ENCODE results near the gene FAM168A.
A peak's percentile ranks its signal among the peaks of the same experiment; 100 is the strongest.
"Not testable (repeated sequence)": the region's sequence is repeated elsewhere in the genome, so short reads cannot be mapped to it uniquely, and the experiment has no call there.

The FAM168A gene

GRCh38 chr11:73465023-73465675 is 132.8 kb downstream of the FAM168A start:
- no peak for DNase-seq

DNA sequence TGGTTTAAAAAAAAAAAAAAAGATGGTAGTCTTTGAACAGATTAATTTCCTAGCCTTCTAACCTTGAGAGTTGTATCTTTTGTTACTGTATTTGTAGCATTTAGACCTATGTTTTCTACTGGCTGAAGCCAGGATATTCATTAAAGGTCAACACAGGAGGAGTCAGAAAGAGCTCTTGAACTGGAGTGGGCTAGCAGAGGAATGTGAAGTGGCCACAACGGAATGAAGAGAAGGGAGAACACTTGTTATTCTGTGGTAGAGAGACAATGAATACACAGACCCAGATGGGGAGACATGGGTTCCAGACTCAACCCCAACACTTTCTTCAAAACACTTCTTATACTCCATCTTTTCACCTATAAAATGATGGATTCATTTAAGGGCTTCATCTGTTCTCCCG is 133.6 kb downstream of the FAM168A start:
- no peak for DNase-seq

DNA sequence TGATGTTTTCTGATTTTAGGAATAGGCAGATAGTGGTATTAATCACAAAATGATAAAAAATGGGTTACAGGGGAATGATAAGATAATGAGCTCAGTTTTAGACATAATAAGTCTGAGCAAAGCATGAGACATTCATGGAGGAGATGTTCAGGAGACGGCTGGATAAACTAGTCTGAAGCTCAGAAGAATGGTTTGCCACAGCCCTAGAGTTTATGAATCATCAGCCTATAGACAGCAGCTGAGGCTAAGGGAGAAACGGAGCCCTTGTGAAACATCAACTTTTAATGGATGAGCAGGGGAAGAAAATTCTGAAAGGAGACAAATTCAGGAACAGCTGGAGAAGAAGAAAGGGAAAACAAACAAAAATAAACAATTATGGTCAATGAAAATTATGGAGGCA is 134.6 kb downstream of the FAM168A start:
- no peak for DNase-seq

- DNase-seq, result no peak
Measured at GRCh38 chr11:73461964-73462363, 135.9 kb downstream of the FAM168A start.

DNA sequence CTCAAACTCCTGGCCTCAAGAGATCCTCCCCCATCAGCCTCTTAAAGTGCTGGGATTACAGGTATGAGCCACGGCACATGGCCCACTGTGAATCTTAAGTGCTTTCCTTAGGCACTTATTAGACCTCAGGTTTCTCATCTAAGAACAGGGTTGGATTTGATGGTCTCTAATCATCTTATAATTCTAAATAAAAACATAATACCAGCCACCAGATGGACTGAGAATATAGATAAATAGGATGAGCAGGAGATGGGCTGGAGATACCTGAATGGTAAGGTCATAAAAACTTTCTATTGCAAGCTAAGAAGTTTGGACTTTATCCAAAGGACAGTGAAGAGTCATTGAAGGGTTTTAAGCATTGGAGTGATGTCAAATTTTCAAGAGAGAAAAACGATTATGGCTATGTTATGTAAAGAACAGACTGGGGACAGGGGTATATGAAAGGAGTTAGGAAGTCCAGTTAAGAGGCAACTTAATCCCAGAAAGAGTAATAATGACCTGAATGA is 136.5 kb downstream of the FAM168A start:
- DNase-seq, result no peak

GRCh38 chr11:73458201-73458600 is 139.7 kb downstream of the FAM168A start:
- DNase-seq, result no peak

GRCh38 chr11:73454987-73455386 is 142.9 kb downstream of the FAM168A start:
- DNase-seq, result no peak

- DNase-seq, result no peak
Measured at GRCh38 chr11:73453562-73453961, 144.3 kb downstream of the FAM168A start.

DNA sequence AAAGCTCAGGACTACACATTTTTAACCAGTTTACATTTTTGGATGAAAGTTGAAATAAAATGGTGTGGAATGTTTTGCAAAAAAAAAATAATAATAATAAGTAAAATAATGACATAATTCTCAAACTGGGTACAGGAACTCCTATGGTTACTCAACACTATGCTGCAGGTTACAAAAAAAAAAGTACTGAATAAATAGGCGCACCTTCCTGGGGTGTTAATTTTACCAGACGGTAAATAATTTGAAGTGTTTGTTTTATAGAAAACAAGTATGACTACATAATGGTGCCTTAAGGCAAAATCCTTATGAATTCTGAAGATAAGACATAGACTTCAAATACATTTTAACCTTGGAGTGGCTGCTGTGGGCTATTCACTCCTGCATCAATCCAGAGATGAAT is 145.2 kb downstream of the FAM168A start:
- no peak for DNase-seq

DNA sequence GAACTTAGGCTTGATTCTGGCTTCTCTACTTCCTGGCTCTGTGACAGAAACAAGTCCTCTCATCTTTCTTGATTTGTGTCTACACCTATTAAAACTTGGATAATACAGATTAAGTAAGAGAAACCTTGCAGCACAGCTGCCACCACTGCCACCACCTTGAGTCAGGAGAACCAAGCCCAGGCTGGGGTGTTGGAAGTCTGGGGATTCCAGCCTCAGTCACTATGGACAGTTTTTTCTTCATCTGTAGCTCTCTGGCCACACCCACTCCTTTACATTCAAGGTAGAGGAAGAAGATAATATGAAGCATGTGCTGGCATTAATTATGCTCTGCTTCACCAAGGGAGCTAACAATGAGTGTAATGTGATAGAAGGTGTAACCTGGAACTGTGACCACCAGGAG is 146.0 kb downstream of the FAM168A start:
- DNase-seq, result no peak

GRCh38 chr11:73446766-73447165 is 151.1 kb downstream of the FAM168A start:
- DNase-seq, result no peak

DNA sequence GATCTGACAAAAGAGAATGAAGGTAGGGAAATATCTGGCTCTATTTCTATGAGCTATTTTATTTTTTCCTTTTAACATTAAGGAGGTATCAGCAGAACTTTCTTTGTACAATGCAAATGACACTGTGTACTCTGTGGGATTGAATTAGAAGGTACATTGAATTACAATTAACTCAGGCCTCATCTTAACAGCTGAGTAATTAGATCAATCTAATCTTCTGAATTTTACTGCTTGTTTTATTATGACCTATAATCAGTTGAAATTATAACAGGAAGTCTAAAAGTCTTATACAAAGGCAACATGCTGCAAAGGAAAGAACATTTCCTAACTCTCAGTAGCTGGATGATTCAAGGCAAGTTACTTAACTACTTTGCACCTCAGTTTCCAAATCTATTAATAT is 151.9 kb downstream of the FAM168A start:
- no peak for DNase-seq

DNA sequence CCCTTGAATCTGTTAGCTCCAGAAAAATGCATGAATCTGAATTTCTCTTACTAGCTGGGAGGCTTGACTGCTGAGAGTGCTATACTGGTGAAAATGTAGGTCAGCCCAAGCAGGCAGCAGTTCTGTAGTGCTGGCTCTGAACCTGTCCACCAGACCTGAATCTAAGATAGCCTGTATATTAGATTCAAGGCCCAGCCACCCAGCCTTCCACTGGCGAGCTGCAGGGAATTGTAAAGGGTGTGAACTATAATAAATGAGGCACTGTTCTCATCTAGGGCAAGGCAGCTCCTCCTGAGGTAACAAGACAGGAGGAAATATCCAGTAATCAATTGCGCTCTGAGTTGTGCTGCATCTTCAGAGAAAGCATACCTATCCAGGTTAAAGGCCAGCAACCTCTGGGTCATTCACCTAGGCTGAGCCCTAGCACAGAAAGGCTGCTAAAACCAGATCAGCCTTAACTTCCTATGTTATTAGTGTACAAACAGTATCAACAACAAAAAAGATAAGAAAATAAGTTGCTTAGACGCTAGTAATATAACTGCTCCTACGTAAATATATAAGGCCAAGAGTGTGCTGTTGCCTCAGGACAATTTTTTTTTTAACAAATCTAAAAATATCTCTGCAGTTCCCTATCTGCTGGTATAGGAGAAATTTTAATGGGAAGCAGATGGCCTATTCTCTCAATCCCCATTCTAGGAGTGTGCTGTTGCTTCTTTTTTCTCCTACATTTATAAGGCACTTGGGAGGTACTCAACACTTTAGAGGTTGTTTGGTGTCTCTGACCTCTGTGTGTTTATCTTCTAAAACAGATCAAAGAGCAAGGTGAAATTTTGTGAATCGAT is 158.7 kb downstream of the FAM168A start:
- no peak for DNase-seq

DNA sequence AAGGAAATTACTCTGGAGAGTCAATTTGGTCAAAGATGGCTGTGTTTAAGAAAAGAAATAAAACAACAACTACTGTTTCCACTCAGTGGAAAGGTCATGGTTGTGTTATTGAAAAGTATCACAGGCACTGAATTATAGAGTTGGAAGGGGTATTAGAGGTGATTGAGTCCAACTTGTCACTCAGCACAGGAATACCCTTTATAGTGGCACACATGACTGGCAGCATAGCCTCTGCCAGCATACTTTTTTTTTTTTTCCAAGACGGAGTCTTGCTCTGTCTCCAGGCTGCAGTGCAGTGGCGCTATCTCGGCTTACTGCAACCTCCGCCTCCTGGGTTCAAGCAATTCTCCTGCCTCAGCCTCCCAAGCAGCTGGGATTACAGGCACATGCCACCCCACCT is 161.1 kb downstream of the FAM168A start:
- DNase-seq, result not testable (repeated sequence)

- DNase-seq, result no peak
Measured at GRCh38 chr11:73431396-73431795, 166.5 kb downstream of the FAM168A start.

DNA sequence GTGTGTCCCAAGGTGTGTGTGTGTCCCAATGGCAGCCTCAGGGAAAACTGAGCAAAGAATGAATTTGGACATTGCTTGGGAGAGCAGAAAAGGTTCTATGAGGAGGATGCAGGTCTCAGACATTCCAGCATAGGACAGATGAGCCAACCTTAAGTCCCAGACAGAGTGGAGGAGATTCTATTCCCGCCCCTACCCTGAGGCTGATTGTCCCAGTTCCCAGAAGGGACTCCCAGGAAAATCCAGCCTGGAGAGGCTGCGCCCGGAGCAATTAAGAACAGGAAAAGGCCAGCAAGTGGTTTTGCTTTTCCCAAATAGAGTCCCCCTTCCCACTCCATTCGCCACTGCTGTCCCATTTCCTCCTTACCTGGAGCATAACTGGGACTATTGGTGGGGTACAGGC is 167.6 kb downstream of the FAM168A start:
- DNase-seq, result no peak

- DNase-seq, result no peak
Measured at GRCh38 chr11:73429121-73429750, 168.7 kb downstream of the FAM168A start.

- no peak for DNase-seq
Measured at GRCh38 chr11:73428699-73429098, 169.2 kb downstream of the FAM168A start.

- DNase-seq, result no peak
Measured at GRCh38 chr11:73428227-73428626, 169.7 kb downstream of the FAM168A start.

- no peak for DNase-seq
Measured at GRCh38 chr11:73426219-73426850, 171.6 kb downstream of the FAM168A start.

DNA sequence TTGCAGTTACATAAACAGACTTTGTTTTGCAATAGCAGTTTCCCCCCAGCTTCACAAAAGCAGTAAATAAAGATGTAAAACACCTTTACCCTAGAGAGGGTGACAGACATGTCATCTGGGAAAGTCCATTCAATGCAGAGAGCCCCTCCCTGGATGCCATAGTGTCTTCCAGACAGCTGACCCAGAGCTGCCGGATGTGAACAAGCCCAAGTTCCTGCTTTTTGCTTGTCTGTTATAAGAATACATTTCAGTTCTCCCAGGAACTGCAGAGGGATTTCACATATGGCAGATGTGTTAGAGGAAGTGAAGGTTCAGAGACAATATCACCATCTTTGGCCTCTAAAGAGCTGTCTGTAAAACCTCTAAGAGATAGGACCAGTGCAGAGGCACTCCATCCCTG is 172.8 kb downstream of the FAM168A start:
- peak in 1 of 2 donors; percentile 64 for DNase-seq

DNA sequence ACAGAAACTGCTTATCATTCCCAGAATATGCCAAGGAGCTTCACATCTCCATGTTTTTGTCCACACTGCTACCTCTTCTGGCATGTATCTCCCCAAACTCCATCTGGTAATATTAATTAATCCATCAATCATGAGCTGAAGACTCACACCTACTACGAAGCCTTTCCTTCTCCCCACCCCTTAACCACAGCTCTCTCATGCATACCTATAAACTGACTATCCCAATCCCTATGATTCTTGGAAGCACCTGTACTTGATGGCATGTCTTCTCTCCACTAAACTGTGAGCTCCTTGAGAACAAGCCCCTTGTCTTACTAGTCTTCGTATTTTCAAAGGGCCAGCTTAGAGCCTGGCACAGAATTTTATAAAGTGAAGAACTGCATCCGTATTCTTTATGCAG is 174.4 kb downstream of the FAM168A start:
- DNase-seq, result no peak

DNA sequence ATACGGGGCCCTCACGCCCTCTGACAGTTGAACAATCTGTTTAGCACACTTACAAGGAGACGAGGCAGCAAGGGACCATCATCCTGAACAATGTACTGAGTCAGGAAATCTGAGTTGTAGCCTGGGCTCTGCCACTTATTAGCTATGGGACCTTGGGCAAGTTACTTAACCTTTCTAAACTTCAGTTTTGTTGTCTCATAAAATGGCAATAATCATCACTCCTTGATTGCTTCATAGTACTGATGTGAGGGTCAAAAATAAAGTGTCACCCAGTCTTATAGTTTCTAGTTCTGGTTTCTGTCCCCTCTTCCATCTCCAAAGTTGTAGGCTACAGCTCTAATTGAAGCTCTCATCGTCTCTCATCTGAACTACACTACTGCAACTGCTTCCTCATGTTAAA is 175.0 kb downstream of the FAM168A start:
- DNase-seq, result no peak

All from CD4-positive, alpha-beta T cell treated with Interleukin-1 beta for 1 hour (primary cell).